Caco-2 (cell line): ENCODE data around the gene BEND7. TPM values are rescaled to one million over a fixed set of nuclear protein-coding genes. Genes with fewer than 3 reads are reported as not detected.
"Not testable (repeated sequence)": the region's sequence is repeated elsewhere in the genome, so short reads cannot be mapped to it uniquely, and the experiment has no call there.

Experiments used
- BruUV-seq: library from RNA; stranded (reverse); fragments of 400-500 nt; replicated peaks from 2 replicates; lab custom pipeline; 2021; lab: Mats Ljungman, UMichigan
- CTCF ChIA-PET: fragments of 300-600 bp; sonication (Branson Sonifier 250); formaldehyde crosslinking; loops from one replicate; lab custom pipeline; 2022; ENCODE audit warnings: antibody characterized with exemption; lab: Charles Lee
- POLR2A ChIA-PET: fragments of 300-600 bp; sonication (Branson Sonifier 250); formaldehyde crosslinking; loops from one replicate; lab custom pipeline; 2022; ENCODE audit warnings: antibody characterized with exemption; lab: Charles Lee
- DNase-seq, 2 experiments: peaks; one replicate each; pipeline versions ENCODE4 v3.0.0 to v3.0.0-alpha.2; 2020 to 2022
- H3K27me3 ChIP-seq: replicated peaks from 2 replicates; pipeline ENCODE4 v1.6.0; 2011; ENCODE audit warnings: low read length; ENCODE audit not compliant: control insufficient read depth, insufficient read depth
- H3K36me3 ChIP-seq: 2 replicates; pipeline ENCODE4 v1.5.1; 2011; ENCODE audit warnings: low read length; ENCODE audit not compliant: control insufficient read depth, insufficient read depth
- H3K4me1 ChIP-seq: fragments of 250-450 bp; sonication (Bioruptor Pico); 2 replicates; pipeline ENCODE4 v1.5.1; 2020; ENCODE audit warnings: mild to moderate bottlenecking
- H3K4me3 ChIP-seq: 2 replicates; pipeline ENCODE4 v1.5.1; 2011; ENCODE audit warnings: low read depth, mild to moderate bottlenecking, control low read depth, low read length
- H3K9me3 ChIP-seq: fragments of 250-450 bp; sonication (Bioruptor Pico); 2 replicates; pipeline ENCODE4 v1.5.1; 2020; ENCODE audit warnings: mild to moderate bottlenecking, moderate library complexity
- H3K27ac Mint-ChIP-seq: one replicate; pipeline ENCODE4 v1.8.0; 2022; ENCODE audit warnings: mixed read lengths; ENCODE audit not compliant: unreplicated experiment
- H3K27me3 Mint-ChIP-seq: one replicate; pipeline ENCODE4 v1.8.0; 2022; ENCODE audit warnings: mixed read lengths; ENCODE audit not compliant: insufficient read depth, unreplicated experiment
- H3K36me3 Mint-ChIP-seq: one replicate; pipeline ENCODE4 v1.8.0; 2022; ENCODE audit warnings: mild to moderate bottlenecking, mixed read lengths; ENCODE audit not compliant: insufficient read depth, unreplicated experiment
- H3K4me1 Mint-ChIP-seq: one replicate; pipeline ENCODE4 v1.8.0; 2022; ENCODE audit warnings: low read depth, mixed read lengths; ENCODE audit not compliant: unreplicated experiment
- H3K4me3 Mint-ChIP-seq: one replicate; pipeline ENCODE4 v1.8.0; 2022; ENCODE audit warnings: mild to moderate bottlenecking, moderate library complexity, mixed read lengths; ENCODE audit not compliant: unreplicated experiment
- H3K9me3 Mint-ChIP-seq: one replicate; pipeline ENCODE4 v1.8.0; 2022; ENCODE audit warnings: mixed read lengths; ENCODE audit not compliant: unreplicated experiment
- CTCF ChIP-seq, 2 experiments: fragments of 200-600 bp in 1 of 2; IDR thresholded peaks; 1 replicate in 1 of 2; 2 replicates in 1 of 2; pipeline versions ENCODE4 v1.5.1 to v1.8.0; 2011 to 2022; ENCODE audit warnings: antibody characterized with exemption in 1 of 2, control low read depth in 1 of 2, inconsistent platforms in 1 of 2, low read depth in 1 of 2, low read length in 1 of 2, mild to moderate bottlenecking in 1 of 2, moderate library complexity in 1 of 2; ENCODE audit not compliant: insufficient read depth in 1 of 2, severe bottlenecking in 1 of 2, unreplicated experiment in 1 of 2
- intact Hi-C: fragments of 100-400 bp; cut with micrococcal nuclease; formaldehyde crosslinking; loops from one replicate; pipeline ENCODE4 v1.10.0; 2022; ENCODE audit not compliant: unreplicated experiment
- total RNA-seq: library from RNA; stranded (reverse); gene quantifications from 2 replicates; pipeline ENCODE4 v1.2.3, GENCODE V29; 2022

BEND7 gene
- total RNA-seq, 1 experiment from 2014 or later, result 27.8 TPM

GRCh38 chr10:13437026-13437555 is 91.7 kb downstream of the BEND7 start:
- ChIA-PET POLR2A (no interaction called here), CTCF (interaction anchor here (1.3 to 9.6 kb wide), 2 partner anchors 61 to 65 kb away, joined by 5 to 157 read pairs; no protein-coding TSS in a partner anchor)
- H3K36me3 Mint-ChIP-seq, result no peaks in the 10 kb centered on the region
- no peak overlapping the region for H3K27ac Mint-ChIP-seq
- no peaks in the 10 kb centered on the region for H3K9me3 Mint-ChIP-seq
- H3K4me3 Mint-ChIP-seq, result no peak overlapping the region
- H3K9me3 ChIP-seq, result no peaks in the 10 kb centered on the region; the same call in 1 of the 2 replicates
- 0 out of 2 replicates have a peak, but pooled peaks cover 6% of the 10 kb centered on the region for H3K4me1 ChIP-seq
- no peaks in the 10 kb centered on the region for H3K36me3 ChIP-seq
- no peaks in the 10 kb centered on the region; the same call in 1 of the 2 replicates for H3K27me3 ChIP-seq
- TF ChIP-seq CTCF (IDR thresholded peaks at IDR 0.05; ENCODE audit: insufficient read depth in 1 of 2, low read depth in 1 of 2, low read length in 1 of 2, severe bottlenecking in 1 of 2, unreplicated experiment in 1 of 2), result no peak
- no peak for DNase-seq
- H3K4me3 ChIP-seq, result no peak overlapping the region
- intact Hi-C loops, result no loop called here
- H3K27me3 Mint-ChIP-seq, result peaks cover 7% of the 10 kb centered on the region
- peaks cover 7% of the 10 kb centered on the region for H3K4me1 Mint-ChIP-seq
- BruUV-seq, result no TSS peak

- CTCF ChIA-PET, intact Hi-C loops: not testable (repeated sequence)
Measured at GRCh38 chr10:13427943-13428342, 100.9 kb downstream of the BEND7 start.

GRCh38 chr10:13425397-13425796 is 103.4 kb downstream of the BEND7 start:
- no TSS peak for BruUV-seq
- no peaks in the 10 kb centered on the region for H3K27me3 ChIP-seq
- H3K4me3 Mint-ChIP-seq, result no peak overlapping the region
- no peaks in the 10 kb centered on the region for H3K4me1 Mint-ChIP-seq
- H3K9me3 ChIP-seq, result peaks cover 6% of the 10 kb centered on the region
- no peaks in the 10 kb centered on the region for H3K4me1 ChIP-seq
- H3K36me3 ChIP-seq, result no peaks in the 10 kb centered on the region
- peaks cover 6% of the 10 kb centered on the region for H3K36me3 Mint-ChIP-seq
- no peaks in the 10 kb centered on the region for H3K9me3 Mint-ChIP-seq
- DNase-seq, result no peak
- intact Hi-C loops, result no loop called here
- POLR2A ChIA-PET, result no interaction called here
- no peak overlapping the region for H3K4me3 ChIP-seq
- H3K27ac Mint-ChIP-seq, result no peak overlapping the region
- H3K27me3 Mint-ChIP-seq, result no peaks in the 10 kb centered on the region
- CTCF ChIA-PET, result interaction anchor here (0.6 kb wide), 1 partner anchor 1929 kb away, joined by 3 read pairs; no protein-coding TSS in a partner anchor
- no peak for TF ChIP-seq CTCF (IDR thresholded peaks at IDR 0.05; ENCODE audit: insufficient read depth in 1 of 2, low read depth in 1 of 2, low read length in 1 of 2, severe bottlenecking in 1 of 2, unreplicated experiment in 1 of 2)

More at GRCh38 chr10:13427943-13428342, 100.9 kb downstream of the BEND7 start:
- H3K4me3 ChIP-seq, H3K36me3 ChIP-seq, H3K4me1 Mint-ChIP-seq, H3K4me3 Mint-ChIP-seq, BruUV-seq, H3K27ac Mint-ChIP-seq, DNase-seq, H3K27me3 Mint-ChIP-seq, H3K9me3 Mint-ChIP-seq, H3K27me3 ChIP-seq, H3K36me3 Mint-ChIP-seq, H3K9me3 ChIP-seq, POLR2A ChIA-PET, H3K4me1 ChIP-seq: not testable (repeated sequence)
